Measurements from ENCODE around the gene GDPD3.

Gene GDPD3

DNA sequence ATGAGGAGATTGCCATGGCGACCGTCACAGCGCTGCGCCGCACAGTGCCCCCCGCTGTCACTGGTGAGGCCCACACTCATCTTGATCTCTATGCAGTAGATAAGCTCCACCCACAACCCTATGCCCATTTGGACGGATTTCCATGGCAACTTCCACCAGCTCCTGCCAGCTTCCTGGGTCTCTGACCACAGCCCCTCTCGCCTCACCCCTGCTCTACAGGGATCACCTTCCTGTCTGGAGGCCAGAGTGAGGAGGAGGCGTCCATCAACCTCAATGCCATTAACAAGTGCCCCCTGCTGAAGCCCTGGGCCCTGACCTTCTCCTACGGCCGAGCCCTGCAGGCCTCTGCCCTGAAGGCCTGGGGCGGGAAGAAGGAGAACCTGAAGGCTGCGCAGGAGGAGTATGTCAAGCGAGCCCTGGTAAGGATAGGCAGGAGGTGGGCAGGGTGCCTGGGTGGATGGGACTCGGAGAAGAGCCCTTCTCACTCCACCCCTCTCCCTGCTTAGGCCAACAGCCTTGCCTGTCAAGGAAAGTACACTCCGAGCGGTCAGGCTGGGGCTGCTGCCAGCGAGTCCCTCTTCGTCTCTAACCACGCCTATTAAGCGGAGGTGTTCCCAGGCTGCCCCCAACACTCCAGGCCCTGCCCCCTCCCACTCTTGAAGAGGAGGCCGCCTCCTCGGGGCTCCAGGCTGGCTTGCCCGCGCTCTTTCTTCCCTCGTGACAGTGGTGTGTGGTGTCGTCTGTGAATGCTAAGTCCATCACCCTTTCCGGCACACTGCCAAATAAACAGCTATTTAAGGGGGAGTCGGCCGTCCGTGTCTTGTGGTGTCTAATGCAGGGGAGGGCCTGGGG lies 43.5 kb downstream of the GDPD3 start:
- peaks cover 5% of the 10 kb centered on the region for H3K36me3 ChIP-seq (ENCODE audit: control insufficient read depth, insufficient read depth, low read length)
- H3K27ac ChIP-seq: no peak overlapping the region
- TF ChIP-seq, protein P1, sequence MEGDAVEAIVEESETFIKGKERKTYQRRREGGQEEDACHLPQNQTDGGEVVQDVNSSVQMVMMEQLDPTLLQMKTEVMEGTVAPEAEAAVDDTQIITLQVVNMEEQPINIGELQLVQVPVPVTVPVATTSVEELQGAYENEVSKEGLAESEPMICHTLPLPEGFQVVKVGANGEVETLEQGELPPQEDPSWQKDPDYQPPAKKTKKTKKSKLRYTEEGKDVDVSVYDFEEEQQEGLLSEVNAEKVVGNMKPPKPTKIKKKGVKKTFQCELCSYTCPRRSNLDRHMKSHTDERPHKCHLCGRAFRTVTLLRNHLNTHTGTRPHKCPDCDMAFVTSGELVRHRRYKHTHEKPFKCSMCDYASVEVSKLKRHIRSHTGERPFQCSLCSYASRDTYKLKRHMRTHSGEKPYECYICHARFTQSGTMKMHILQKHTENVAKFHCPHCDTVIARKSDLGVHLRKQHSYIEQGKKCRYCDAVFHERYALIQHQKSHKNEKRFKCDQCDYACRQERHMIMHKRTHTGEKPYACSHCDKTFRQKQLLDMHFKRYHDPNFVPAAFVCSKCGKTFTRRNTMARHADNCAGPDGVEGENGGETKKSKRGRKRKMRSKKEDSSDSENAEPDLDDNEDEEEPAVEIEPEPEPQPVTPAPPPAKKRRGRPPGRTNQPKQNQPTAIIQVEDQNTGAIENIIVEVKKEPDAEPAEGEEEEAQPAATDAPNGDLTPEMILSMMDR (IDR thresholded peaks at IDR 0.05): no peak
- no peak overlapping the region for H3K9ac ChIP-seq
- H3K79me2 ChIP-seq: peaks cover 37% of the 10 kb centered on the region
- H3K4me2 ChIP-seq (ENCODE audit: low read length): peak overlapping the region; percentile 52
- H3K9me3 ChIP-seq (ENCODE audit: control insufficient read depth, low read length): no peaks in the 10 kb centered on the region
- peaks cover 27% of the 10 kb centered on the region for H3K4me1 ChIP-seq
- H2AFZ ChIP-seq: no peak overlapping the region
- no peaks in the 10 kb centered on the region for H3K27me3 ChIP-seq (ENCODE audit: control insufficient read depth, insufficient read depth, low read length)
- H3K4me3 ChIP-seq (ENCODE audit: low read depth, low read length): peak overlapping the region; percentile 23

DNA sequence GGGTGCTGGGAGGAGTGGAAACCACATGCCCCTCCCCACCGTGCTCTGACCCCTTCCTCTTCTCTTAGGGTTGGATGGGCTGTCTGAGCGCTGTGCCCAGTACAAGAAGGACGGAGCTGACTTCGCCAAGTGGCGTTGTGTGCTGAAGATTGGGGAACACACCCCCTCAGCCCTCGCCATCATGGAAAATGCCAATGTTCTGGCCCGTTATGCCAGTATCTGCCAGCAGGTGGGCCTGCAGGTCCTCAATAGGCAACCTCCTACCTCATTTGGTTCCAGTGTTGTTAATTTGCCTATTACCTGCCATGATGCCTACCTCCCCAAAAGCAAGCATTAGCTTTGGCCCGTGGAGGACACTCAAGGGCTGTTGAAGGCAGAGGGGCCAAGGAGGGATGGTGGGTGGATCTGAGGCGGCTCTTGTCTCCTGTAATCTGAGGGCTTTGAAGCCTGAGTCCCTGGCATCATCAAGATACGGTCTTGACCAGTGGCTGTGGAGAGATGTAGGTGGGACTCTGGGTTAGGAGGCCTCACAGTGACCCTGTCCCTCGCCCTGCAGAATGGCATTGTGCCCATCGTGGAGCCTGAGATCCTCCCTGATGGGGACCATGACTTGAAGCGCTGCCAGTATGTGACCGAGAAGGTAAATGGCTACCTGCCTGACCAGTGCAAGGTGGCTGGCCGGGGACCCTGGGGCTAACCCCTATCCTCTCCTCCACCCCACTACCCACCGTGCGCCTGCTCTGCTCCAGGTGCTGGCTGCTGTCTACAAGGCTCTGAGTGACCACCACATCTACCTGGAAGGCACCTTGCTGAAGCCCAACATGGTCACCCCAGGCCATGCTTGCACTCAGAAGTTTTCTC lies 44.4 kb downstream of the GDPD3 start:
- no peaks in the 10 kb centered on the region for H3K27me3 ChIP-seq (ENCODE audit: control insufficient read depth, insufficient read depth, low read length)
- H3K27ac ChIP-seq: peak overlapping the region; percentile 24
- H2AFZ ChIP-seq: no peak overlapping the region
- H3K9me3 ChIP-seq (ENCODE audit: control insufficient read depth, low read length): no peaks in the 10 kb centered on the region
- peak overlapping the region; percentile 23 for H3K4me3 ChIP-seq (ENCODE audit: low read depth, low read length)
- TF ChIP-seq, protein P1 (IDR thresholded peaks at IDR 0.05): peak; percentile 55
- peaks cover 32% of the 10 kb centered on the region for H3K4me1 ChIP-seq
- peaks cover 36% of the 10 kb centered on the region for H3K79me2 ChIP-seq
- H3K36me3 ChIP-seq (ENCODE audit: control insufficient read depth, insufficient read depth, low read length): peaks cover 5% of the 10 kb centered on the region
- no peak overlapping the region for H3K9ac ChIP-seq
- H3K4me2 ChIP-seq (ENCODE audit: low read length): peak overlapping the region; percentile 52

DNA sequence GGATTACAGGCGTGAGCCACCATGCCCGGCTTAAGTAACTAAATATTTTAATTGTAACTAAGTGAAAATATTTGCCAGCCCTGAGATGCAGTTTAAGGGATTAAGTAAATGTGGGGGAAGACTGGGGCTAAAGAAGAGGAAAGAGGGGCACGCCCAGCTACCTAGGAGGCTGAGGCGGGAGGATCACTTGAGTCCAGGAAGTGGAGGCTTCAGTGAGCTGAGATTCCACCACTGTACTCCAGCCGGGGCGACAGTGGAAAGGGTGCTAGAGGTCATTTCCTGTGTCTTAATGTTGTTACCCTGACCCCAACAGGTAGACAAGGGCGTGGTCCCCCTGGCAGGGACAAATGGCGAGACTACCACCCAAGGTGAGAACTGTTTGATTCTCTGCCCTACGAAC lies 45.0 kb downstream of the GDPD3 start:
- H3K4me3 ChIP-seq (ENCODE audit: low read depth, low read length): no peak overlapping the region

DNA sequence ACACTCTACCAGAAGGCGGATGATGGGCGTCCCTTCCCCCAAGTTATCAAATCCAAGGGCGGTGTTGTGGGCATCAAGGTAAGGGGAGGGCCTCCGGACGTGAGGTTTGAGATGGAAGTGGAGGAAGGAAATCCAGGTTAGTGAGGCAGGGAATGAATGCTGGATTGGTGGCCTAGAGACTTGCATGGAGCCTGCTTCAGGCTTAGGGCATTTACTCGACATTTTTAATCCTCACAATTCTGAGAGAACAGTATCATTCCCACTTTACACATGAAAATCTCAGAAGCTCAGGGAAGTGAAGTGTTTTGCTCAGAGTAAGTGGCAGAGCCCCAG lies 45.8 kb downstream of the GDPD3 start:
- Histone ChIP-seq H3K9ac (no peak overlapping the region), H3K4me1 (peaks cover 37% of the 10 kb centered on the region)
- TF ChIP-seq, protein P1 (IDR thresholded peaks at IDR 0.05): no peak

More for the DNA sequence above, 45.0 kb downstream of the GDPD3 start:
- Histone ChIP-seq H3K27ac (peak overlapping the region; percentile 24), H3K9ac (no peak overlapping the region), H3K4me2 (ENCODE audit: low read length) (peak overlapping the region; percentile 52), H3K9me3 (ENCODE audit: control insufficient read depth, low read length) (no peaks in the 10 kb centered on the region), H2AFZ (no peak overlapping the region), H3K36me3 (ENCODE audit: control insufficient read depth, insufficient read depth, low read length) (peaks cover 5% of the 10 kb centered on the region), H3K27me3 (ENCODE audit: control insufficient read depth, insufficient read depth, low read length) (no peaks in the 10 kb centered on the region), H3K79me2 (peaks cover 37% of the 10 kb centered on the region), H3K4me1 (peaks cover 37% of the 10 kb centered on the region)
- TF ChIP-seq, protein P1 (IDR thresholded peaks at IDR 0.05): no peak

More for the DNA sequence above, 45.8 kb downstream of the GDPD3 start:
- H3K4me3 ChIP-seq (ENCODE audit: low read depth, low read length): peak overlapping the region; percentile 100
- H3K36me3 ChIP-seq (ENCODE audit: control insufficient read depth, insufficient read depth, low read length): peaks cover 5% of the 10 kb centered on the region
- peaks cover 37% of the 10 kb centered on the region for H3K79me2 ChIP-seq
- peak overlapping the region; percentile 64 for H3K4me2 ChIP-seq (ENCODE audit: low read length)
- no peak overlapping the region for H2AFZ ChIP-seq
- H3K9me3 ChIP-seq (ENCODE audit: control insufficient read depth, low read length): no peaks in the 10 kb centered on the region
- peak overlapping the region; percentile 99 for H3K27ac ChIP-seq
- H3K27me3 ChIP-seq (ENCODE audit: control insufficient read depth, insufficient read depth, low read length): no peaks in the 10 kb centered on the region

All from parathyroid adenoma (tissue), 2 donors.